Measurements from ENCODE around the gene OLFM2.

The OLFM2 gene

DNA sequence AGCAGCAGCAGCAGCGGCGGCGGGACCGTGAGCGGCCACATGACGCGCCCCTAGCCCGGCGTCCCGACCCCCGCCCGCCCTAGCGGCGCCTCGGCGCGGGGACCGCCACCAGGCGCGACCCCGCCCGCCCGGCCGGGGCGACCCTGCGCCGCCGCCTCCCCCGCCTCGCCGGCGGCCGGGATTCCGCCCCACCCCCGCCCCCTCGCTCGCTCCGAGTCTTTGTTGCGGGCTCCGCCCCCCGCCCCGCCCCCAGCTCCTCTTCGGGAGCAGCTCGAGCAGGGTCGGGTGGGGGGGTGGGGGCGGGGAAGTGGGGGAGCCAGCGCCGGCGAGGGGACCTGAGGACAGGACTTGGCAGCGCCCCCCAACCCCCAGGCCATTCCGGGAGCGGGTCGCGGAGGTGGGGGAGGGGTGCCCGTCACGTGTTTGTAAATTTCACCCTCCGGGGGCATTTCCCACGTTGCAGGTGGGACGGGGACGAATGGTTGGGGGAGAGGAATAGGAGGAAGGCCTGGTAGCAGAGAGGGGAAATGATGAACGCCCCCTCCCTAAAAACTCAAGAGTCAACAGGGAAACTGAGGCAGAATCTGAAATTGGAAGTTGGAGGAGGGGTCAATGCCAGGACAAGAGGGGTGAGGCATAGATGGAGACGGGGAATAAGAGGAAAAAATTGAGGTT lies at the start of gene OLFM2:
OLFM2 (minus strand) TSS at position 190 of the 675 bp plus-strand sequence; CDS start at position 41, 149 bp downstream.
- peaks cover 6 to 33% (median 25%) of the 10 kb centered on the region in 5 donors for H3K4me1 ChIP-seq (ENCODE audit: control insufficient read depth in 5 of 5, insufficient read depth in 5 of 5, low read length in 5 of 5)
- peaks cover 0 to 21% (median 5%) of the 10 kb centered on the region in 5 donors for H3K27me3 ChIP-seq (ENCODE audit: control insufficient read depth in 5 of 5, insufficient read depth in 4 of 5, low read length in 5 of 5)
- H3K9ac ChIP-seq (ENCODE audit: low read length in 5 of 5) = peak within 1 kb of the TSS in 2 of 5 donors; percentile 33 to 57
- no peaks in the 10 kb centered on the region for H3K36me3 ChIP-seq (ENCODE audit: control insufficient read depth in 5 of 5, insufficient read depth in 5 of 5, low read length in 5 of 5)
- peaks cover 0 to under 1% (median under 1%) of the 10 kb centered on the region in 5 donors for H3K9me3 ChIP-seq (ENCODE audit: control insufficient read depth in 5 of 5, low read length in 5 of 5)
- peak within 1 kb of the TSS; percentile 49 to 90 (median 59) for H3K4me3 ChIP-seq (ENCODE audit: low read depth in 1 of 5, low read length in 5 of 5)
- H3K27ac ChIP-seq (ENCODE audit: low read depth, low read length) = peak within 1 kb of the TSS; percentile 38

DNA sequence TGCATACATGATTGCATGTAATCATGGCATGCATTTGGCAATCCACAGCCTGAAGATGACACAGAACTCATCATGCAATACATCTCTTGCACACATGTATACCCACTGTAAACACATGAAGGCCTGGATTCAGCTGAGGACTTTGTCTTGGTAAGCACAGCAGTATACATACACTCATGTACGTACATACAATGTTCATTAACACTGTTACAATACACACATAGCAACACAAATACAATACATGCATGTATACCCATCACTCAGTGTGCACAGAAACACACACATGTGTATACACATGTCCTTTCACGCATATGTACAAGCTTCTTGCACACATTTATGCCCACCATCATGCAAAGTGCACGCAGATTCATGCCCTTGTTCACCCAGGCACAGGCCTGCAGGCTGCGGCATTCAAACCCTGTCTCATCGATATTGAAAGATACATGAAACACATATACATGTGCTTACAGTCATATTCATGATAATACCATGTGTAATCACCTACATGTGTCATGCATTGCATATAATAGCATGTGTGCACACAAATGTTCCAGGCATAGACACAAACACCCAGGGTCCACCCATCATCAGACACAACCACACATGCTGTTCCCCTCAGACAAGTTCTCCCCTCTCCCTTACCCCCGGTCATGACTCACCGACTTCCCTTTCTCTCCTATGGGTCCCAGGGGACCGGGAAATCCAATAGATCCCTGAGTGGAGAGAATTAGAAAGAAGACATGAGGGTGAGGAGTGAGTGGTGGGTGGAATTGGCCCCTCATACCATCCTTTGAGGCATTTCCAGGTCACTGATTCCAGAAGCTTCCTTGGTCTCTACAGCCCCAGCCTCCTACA lies 45.3 kb upstream of the OLFM2 start:
- no peak overlapping the region for H3K4me3 ChIP-seq (ENCODE audit: low read depth in 1 of 5, low read length in 5 of 5)
- no peak overlapping the region for H3K9ac ChIP-seq (ENCODE audit: low read length in 5 of 5)
- H3K9me3 ChIP-seq (ENCODE audit: control insufficient read depth in 5 of 5, low read length in 5 of 5) = no peaks in the 10 kb centered on the region
- peaks cover 0 to 16% (median 10%) of the 10 kb centered on the region in 5 donors for H3K4me1 ChIP-seq (ENCODE audit: control insufficient read depth in 5 of 5, insufficient read depth in 5 of 5, low read length in 5 of 5)
- peaks cover 6 to 86% (median 69%) of the 10 kb centered on the region in 5 donors for H3K36me3 ChIP-seq (ENCODE audit: control insufficient read depth in 5 of 5, insufficient read depth in 5 of 5, low read length in 5 of 5)
- H3K27ac ChIP-seq (ENCODE audit: low read depth, low read length) = peak overlapping the region; percentile 45
- H3K27me3 ChIP-seq (ENCODE audit: control insufficient read depth in 5 of 5, insufficient read depth in 4 of 5, low read length in 5 of 5) = no peaks in the 10 kb centered on the region

DNA sequence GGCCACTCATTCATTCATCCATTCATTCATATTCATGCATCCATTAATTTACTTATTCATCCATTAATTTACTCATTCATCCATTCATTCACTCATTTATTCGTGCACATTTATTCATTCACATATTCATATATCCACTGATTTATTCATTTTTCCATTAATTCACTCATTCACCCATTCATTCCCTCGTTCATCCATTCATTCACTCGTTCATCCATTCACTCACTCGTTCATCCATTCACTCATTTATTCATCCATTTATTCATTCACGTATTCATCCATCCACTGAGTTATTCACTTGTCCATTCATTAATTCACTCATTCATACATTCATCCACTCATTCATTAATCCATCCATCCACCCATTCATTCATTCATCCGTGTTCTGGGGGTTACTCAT lies 35.8 kb upstream of the OLFM2 start:
- Histone ChIP-seq H3K4me3 (ENCODE audit: low read depth in 1 of 5, low read length in 5 of 5) (no peak overlapping the region), H3K27me3 (ENCODE audit: control insufficient read depth in 5 of 5, insufficient read depth in 4 of 5, low read length in 5 of 5) (peaks cover 0 to 4% (median 0%) of the 10 kb centered on the region in 5 donors), H3K27ac (ENCODE audit: low read depth, low read length) (no peak overlapping the region), H3K36me3 (ENCODE audit: control insufficient read depth in 5 of 5, insufficient read depth in 5 of 5, low read length in 5 of 5) (peaks cover 12 to 94% (median 89%) of the 10 kb centered on the region in 5 donors), H3K9me3 (ENCODE audit: control insufficient read depth in 5 of 5, low read length in 5 of 5) (no peaks in the 10 kb centered on the region), H3K4me1 (ENCODE audit: control insufficient read depth in 5 of 5, insufficient read depth in 5 of 5, low read length in 5 of 5) (no peaks in the 10 kb centered on the region), H3K9ac (ENCODE audit: low read length in 5 of 5) (no peak overlapping the region)

DNA sequence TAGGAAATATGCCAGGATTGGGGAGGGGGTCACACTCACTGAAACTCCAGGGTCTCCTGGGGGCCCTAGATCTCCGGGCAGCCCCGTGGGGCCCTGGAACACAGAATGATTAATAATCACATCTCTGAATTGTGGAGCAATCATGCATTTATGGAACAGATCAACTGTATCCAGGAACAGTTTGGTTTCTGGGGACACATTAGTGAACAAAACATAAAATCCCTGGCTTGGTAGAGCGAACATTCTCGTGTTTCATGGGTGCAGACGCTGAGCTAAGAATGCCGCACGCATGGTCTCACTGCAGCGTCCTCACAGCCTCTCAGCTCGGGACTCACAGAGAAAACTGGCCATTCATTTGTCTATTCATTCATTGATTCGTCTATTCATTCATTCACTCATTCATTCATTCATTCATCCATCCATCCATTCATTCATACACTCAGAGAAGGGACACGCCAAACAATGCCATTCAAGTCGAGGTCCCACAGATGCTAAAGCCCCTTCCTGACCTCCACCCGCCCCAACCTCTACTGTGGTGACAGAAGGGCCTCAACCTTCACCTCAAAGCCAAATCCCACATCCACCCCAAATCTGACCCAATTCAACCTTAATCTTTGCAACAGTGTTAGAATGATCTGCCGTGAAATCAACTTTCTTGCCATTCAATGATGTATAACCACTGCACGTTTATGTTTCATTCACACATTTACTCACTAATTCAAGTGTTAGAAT lies 35.0 kb upstream of the OLFM2 start:
- Histone ChIP-seq H3K27me3 (ENCODE audit: control insufficient read depth in 5 of 5, insufficient read depth in 4 of 5, low read length in 5 of 5) (peaks cover 0 to 6% (median 0%) of the 10 kb centered on the region in 5 donors), H3K36me3 (ENCODE audit: control insufficient read depth in 5 of 5, insufficient read depth in 5 of 5, low read length in 5 of 5) (peaks cover 12 to 94% (median 86%) of the 10 kb centered on the region in 5 donors), H3K9ac (ENCODE audit: low read length in 5 of 5) (no peak overlapping the region), H3K9me3 (ENCODE audit: control insufficient read depth in 5 of 5, low read length in 5 of 5) (no peaks in the 10 kb centered on the region), H3K4me3 (ENCODE audit: low read depth in 1 of 5, low read length in 5 of 5) (no peak overlapping the region), H3K4me1 (ENCODE audit: control insufficient read depth in 5 of 5, insufficient read depth in 5 of 5, low read length in 5 of 5) (no peaks in the 10 kb centered on the region), H3K27ac (ENCODE audit: low read depth, low read length) (no peak overlapping the region)

DNA sequence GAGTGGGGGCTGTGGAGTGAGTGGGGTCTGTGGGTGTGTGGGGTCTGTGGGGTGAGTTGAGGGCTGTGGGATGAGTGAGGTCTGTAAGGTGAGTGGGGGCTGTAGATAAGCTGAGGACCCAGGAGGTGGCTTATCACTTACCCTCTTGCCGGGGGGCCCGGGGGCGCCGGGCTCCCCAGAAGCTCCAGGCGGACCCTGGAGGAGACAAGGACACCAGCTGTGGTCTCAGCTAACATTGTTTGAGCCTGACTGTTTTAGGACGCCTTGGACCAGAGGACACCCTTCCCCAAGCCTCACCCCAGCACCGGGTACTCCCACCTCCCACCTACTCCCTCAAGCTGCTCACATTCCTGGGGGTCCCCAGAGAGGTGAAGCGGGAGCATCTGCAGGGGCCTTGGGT lies 34.2 kb upstream of the OLFM2 start:
- H3K4me3 ChIP-seq (ENCODE audit: low read depth in 1 of 5, low read length in 5 of 5) = no peak overlapping the region
- H3K27me3 ChIP-seq (ENCODE audit: control insufficient read depth in 5 of 5, insufficient read depth in 4 of 5, low read length in 5 of 5) = peaks cover 0 to 6% (median 0%) of the 10 kb centered on the region in 5 donors
- no peak overlapping the region for H3K9ac ChIP-seq (ENCODE audit: low read length in 5 of 5)
- H3K36me3 ChIP-seq (ENCODE audit: control insufficient read depth in 5 of 5, insufficient read depth in 5 of 5, low read length in 5 of 5) = peaks cover 9 to 94% (median 77%) of the 10 kb centered on the region in 5 donors
- H3K4me1 ChIP-seq (ENCODE audit: control insufficient read depth in 5 of 5, insufficient read depth in 5 of 5, low read length in 5 of 5) = no peaks in the 10 kb centered on the region
- no peaks in the 10 kb centered on the region for H3K9me3 ChIP-seq (ENCODE audit: control insufficient read depth in 5 of 5, low read length in 5 of 5)
- no peak overlapping the region for H3K27ac ChIP-seq (ENCODE audit: low read depth, low read length)

DNA sequence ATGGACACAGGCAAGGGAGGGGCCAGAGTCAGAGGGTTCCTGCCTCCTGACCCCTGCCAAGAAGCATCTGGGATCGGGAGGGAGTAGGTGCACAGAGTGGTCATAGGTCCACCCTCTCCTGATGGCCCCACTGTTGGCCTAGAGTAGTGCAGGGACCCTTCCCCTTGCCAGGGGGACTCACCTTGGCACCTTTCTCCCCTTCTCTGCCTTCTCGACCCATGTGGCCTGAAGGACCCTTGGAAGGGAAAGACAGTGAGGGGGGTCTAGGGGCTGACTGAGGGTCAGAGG lies 33.3 kb upstream of the OLFM2 start:
- no peak overlapping the region for H3K4me3 ChIP-seq (ENCODE audit: low read depth in 1 of 5, low read length in 5 of 5)
- peaks cover 9 to 93% (median 73%) of the 10 kb centered on the region in 5 donors for H3K36me3 ChIP-seq (ENCODE audit: control insufficient read depth in 5 of 5, insufficient read depth in 5 of 5, low read length in 5 of 5)
- no peaks in the 10 kb centered on the region for H3K4me1 ChIP-seq (ENCODE audit: control insufficient read depth in 5 of 5, insufficient read depth in 5 of 5, low read length in 5 of 5)
- peaks cover 0 to 6% (median 0%) of the 10 kb centered on the region in 5 donors for H3K27me3 ChIP-seq (ENCODE audit: control insufficient read depth in 5 of 5, insufficient read depth in 4 of 5, low read length in 5 of 5)
- H3K9ac ChIP-seq (ENCODE audit: low read length in 5 of 5) = peak overlapping the region in 1 of 5 donors; percentile 38
- H3K9me3 ChIP-seq (ENCODE audit: control insufficient read depth in 5 of 5, low read length in 5 of 5) = no peaks in the 10 kb centered on the region
- no peak overlapping the region for H3K27ac ChIP-seq (ENCODE audit: low read depth, low read length)

DNA sequence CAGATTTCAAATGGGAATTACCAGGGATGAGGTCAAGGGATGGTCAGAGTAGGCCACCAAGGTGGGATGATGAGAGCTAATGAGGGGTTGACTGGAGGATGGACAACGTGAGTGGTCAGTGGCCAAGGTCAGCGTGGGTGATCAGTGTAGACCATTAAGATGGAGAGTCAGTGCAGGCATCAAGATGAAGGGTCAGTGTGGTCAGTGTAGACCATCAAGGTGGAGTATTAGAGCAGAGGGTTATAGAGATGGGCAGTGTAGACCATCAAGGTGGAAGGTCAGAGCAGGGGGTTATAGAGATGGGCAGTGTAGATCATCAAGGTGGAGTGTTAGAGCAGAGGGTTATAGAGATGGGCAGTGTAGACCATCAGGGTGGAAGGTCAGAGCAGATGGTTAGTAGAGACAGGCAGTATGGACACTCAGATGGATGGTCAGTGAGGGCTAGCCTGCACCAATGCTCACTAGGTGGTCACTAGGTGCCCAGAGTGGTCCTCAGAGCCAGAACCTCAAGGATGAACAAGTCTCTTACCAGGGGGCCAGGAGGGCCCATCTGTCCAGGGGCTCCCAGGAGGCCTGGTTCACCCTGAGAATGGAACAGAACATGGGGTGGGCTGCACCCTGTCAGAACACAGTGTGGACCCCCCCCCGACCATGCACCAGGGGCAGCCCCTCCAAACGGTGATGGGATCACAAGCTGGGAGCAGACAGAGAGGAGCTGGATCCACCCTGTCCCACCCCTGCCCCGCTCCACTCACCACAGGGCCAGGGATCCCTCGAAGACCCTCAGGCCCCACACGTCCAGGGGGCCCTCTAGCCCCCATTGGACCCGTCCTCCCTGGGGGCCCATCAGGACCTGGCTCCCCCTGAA lies 32.7 kb upstream of the OLFM2 start:
- H3K27me3 ChIP-seq (ENCODE audit: control insufficient read depth in 5 of 5, insufficient read depth in 4 of 5, low read length in 5 of 5) = peaks cover 0 to 6% (median 0%) of the 10 kb centered on the region in 5 donors
- no peaks in the 10 kb centered on the region for H3K9me3 ChIP-seq (ENCODE audit: control insufficient read depth in 5 of 5, low read length in 5 of 5)
- no peaks in the 10 kb centered on the region for H3K4me1 ChIP-seq (ENCODE audit: control insufficient read depth in 5 of 5, insufficient read depth in 5 of 5, low read length in 5 of 5)
- peaks cover 9 to 94% (median 72%) of the 10 kb centered on the region in 5 donors for H3K36me3 ChIP-seq (ENCODE audit: control insufficient read depth in 5 of 5, insufficient read depth in 5 of 5, low read length in 5 of 5)
- no peak overlapping the region for H3K27ac ChIP-seq (ENCODE audit: low read depth, low read length)
- H3K9ac ChIP-seq (ENCODE audit: low read length in 5 of 5) = peak overlapping the region in 1 of 5 donors; percentile 38
- no peak overlapping the region for H3K4me3 ChIP-seq (ENCODE audit: low read depth in 1 of 5, low read length in 5 of 5)

DNA sequence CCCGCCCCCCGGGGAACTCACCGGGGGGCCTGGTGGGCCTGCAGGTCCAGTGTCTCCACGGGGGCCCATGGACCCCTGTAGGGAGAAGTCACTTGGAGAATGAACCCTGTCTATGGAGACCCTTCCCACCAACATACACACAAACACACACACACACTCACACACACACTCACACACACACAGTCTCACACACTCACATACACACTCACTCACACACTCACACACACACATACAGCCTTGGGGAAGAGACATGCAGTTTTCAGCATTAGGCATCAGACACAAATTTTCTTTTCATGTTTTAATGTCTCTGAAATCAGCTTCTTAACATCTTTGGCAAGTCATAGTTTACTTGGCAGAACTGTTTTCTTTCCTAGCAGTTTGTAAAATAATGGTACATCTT lies 31.0 kb upstream of the OLFM2 start:
- no peak overlapping the region for H3K27ac ChIP-seq (ENCODE audit: low read depth, low read length)

DNA sequence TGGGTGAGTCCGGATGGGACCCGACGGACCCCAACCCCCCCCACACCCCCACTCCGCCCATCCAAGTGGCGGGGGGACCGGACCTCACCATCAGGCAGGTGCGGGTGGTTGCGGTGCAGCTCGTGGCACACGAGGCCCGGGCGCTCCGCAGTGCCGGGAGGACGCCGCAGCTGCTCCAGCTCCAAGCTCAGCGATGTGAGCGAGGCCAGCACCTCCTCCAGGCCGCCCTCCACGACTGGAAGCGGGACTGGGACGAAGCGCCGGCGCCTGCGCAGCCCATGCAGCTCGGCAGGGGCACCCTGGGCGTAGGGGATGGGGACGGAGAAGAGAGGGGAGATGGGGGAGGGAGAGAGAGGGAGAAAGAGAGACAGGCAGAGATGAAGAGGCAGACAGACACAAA lies 30.1 kb upstream of the OLFM2 start:
- H3K9ac ChIP-seq (ENCODE audit: low read length in 5 of 5) = no peak overlapping the region
- no peaks in the 10 kb centered on the region for H3K9me3 ChIP-seq (ENCODE audit: control insufficient read depth in 5 of 5, low read length in 5 of 5)
- H3K4me1 ChIP-seq (ENCODE audit: control insufficient read depth in 5 of 5, insufficient read depth in 5 of 5, low read length in 5 of 5) = no peaks in the 10 kb centered on the region
- peaks cover 3 to 91% (median 61%) of the 10 kb centered on the region in 5 donors for H3K36me3 ChIP-seq (ENCODE audit: control insufficient read depth in 5 of 5, insufficient read depth in 5 of 5, low read length in 5 of 5)
- no peak overlapping the region for H3K27ac ChIP-seq (ENCODE audit: low read depth, low read length)
- H3K27me3 ChIP-seq (ENCODE audit: control insufficient read depth in 5 of 5, insufficient read depth in 4 of 5, low read length in 5 of 5) = peaks cover 0 to 6% (median 0%) of the 10 kb centered on the region in 5 donors
- H3K4me3 ChIP-seq (ENCODE audit: low read depth in 1 of 5, low read length in 5 of 5) = no peak overlapping the region

More for the DNA sequence above, 31.0 kb upstream of the OLFM2 start:
- Histone ChIP-seq H3K4me3 (ENCODE audit: low read depth in 1 of 5, low read length in 5 of 5) (no peak overlapping the region), H3K27me3 (ENCODE audit: control insufficient read depth in 5 of 5, insufficient read depth in 4 of 5, low read length in 5 of 5) (peaks cover 0 to 6% (median 0%) of the 10 kb centered on the region in 5 donors), H3K9me3 (ENCODE audit: control insufficient read depth in 5 of 5, low read length in 5 of 5) (no peaks in the 10 kb centered on the region), H3K9ac (ENCODE audit: low read length in 5 of 5) (no peak overlapping the region), H3K4me1 (ENCODE audit: control insufficient read depth in 5 of 5, insufficient read depth in 5 of 5, low read length in 5 of 5) (no peaks in the 10 kb centered on the region), H3K36me3 (ENCODE audit: control insufficient read depth in 5 of 5, insufficient read depth in 5 of 5, low read length in 5 of 5) (peaks cover 9 to 92% (median 67%) of the 10 kb centered on the region in 5 donors)
